OCI-LY7 (cell line): ENCODE data around the gene GALNT10. TPM values are rescaled to one million over a fixed set of nuclear protein-coding genes. Genes with fewer than 3 reads are reported as not detected.
A peak's percentile ranks its signal among the peaks of the same experiment; 100 is the strongest.

ENCODE experiments used
- BruUV-seq: library from RNA; stranded (reverse); fragments of 400-500 nt; replicated peaks from 2 replicates; lab custom pipeline; 2021; lab: Mats Ljungman, UMichigan
- CTCF ChIA-PET: fragments of 300-600 bp; sonication (Branson Sonifier 250); formaldehyde crosslinking; loops from one replicate; lab custom pipeline; 2022; ENCODE audit warnings: antibody characterized with exemption; ENCODE audit not compliant: unreplicated experiment; lab: Charles Lee
- POLR2A ChIA-PET: fragments of 300-600 bp; sonication (Branson Sonifier 250); formaldehyde crosslinking; loops from one replicate; lab custom pipeline; 2022; ENCODE audit warnings: antibody characterized with exemption; lab: Charles Lee
- DNase-seq: peaks from one replicate; pipeline ENCODE4 v3.0.0-alpha.2; 2015; ENCODE audit warnings: low spot score
- H2AFZ ChIP-seq: fragments of 200-600 bp; sonication (generic), shearing (Covaris generic); 2 replicates; pipeline ENCODE4 v1.6.1; 2014; ENCODE audit warnings: mild to moderate bottlenecking, antibody characterized with exemption, low read length, moderate library complexity
- H3K27ac ChIP-seq: fragments of 200-600 bp; sonication (generic); 2 replicates; pipeline ENCODE4 v1.5.1; 2014; ENCODE audit warnings: mixed run types, low read depth, mild to moderate bottlenecking, moderate library complexity, low read length, inconsistent platforms; ENCODE audit not compliant: poor library complexity, severe bottlenecking
- H3K36me3 ChIP-seq: fragments of 200-600 bp; sonication (generic); 2 replicates; pipeline ENCODE4 v1.6.1; 2014; ENCODE audit warnings: mild to moderate bottlenecking, antibody characterized with exemption, low read length, moderate library complexity, mixed read lengths; ENCODE audit not compliant: insufficient read depth
- H3K4me1 ChIP-seq: fragments of 200-600 bp; sonication (generic); 2 replicates; pipeline ENCODE4 v1.5.1; 2014; ENCODE audit warnings: mild to moderate bottlenecking, low read length; ENCODE audit not compliant: insufficient read depth, poor library complexity, severe bottlenecking
- H3K4me2 ChIP-seq: fragments of 200-600 bp; sonication (generic); 2 replicates; pipeline ENCODE4 v1.6.1; 2014; ENCODE audit warnings: mild to moderate bottlenecking, low read length
- H3K4me3 ChIP-seq: fragments of 200-600 bp; sonication (generic); 2 replicates; pipeline ENCODE4 v1.5.1; 2014; ENCODE audit warnings: mild to moderate bottlenecking, low read depth, low read length; ENCODE audit not compliant: poor library complexity, severe bottlenecking
- H3K79me2 ChIP-seq: fragments of 200-600 bp; sonication (generic); 2 replicates; pipeline ENCODE4 v1.6.1; 2016; ENCODE audit warnings: low read depth, mild to moderate bottlenecking, low read length, moderate library complexity, mixed read lengths; ENCODE audit not compliant: insufficient read depth
- H3K9me2 ChIP-seq: fragments of 200-600 bp; sonication (generic); 2 replicates; pipeline ENCODE4 v1.6.1; 2016; ENCODE audit warnings: mild to moderate bottlenecking, low read length, mixed read lengths; ENCODE audit not compliant: insufficient read depth
- H3K9me3 ChIP-seq: fragments of 200-600 bp; sonication (generic); 2 replicates; pipeline ENCODE4 v1.6.1; 2014; ENCODE audit warnings: mild to moderate bottlenecking, mixed run types, low read length, mixed read lengths
- H4K20me1 ChIP-seq: fragments of 200-600 bp; sonication (generic); 2 replicates; pipeline ENCODE4 v1.6.1; 2014; ENCODE audit warnings: mild to moderate bottlenecking, antibody characterized with exemption, low read length, moderate library complexity, mixed read lengths; ENCODE audit not compliant: insufficient read depth
- CTCF ChIP-seq: fragments of 200-600 bp; sonication (generic); conservative IDR thresholded peaks from 2 replicates; pipeline ENCODE4 v1.5.1; 2014; ENCODE audit warnings: mild to moderate bottlenecking, antibody characterized with exemption, low read length, moderate library complexity, mixed read lengths
- EZH2phosphoT487 ChIP-seq: fragments of 200-600 bp; sonication (generic); IDR thresholded peaks from 2 replicates; pipeline ENCODE4 v1.6.1; 2018; ENCODE audit warnings: low read depth, borderline replicate concordance, mild to moderate bottlenecking, mixed run types, antibody characterized with exemption, low read length, moderate library complexity, mixed read lengths
- intact Hi-C: fragments of 100-400 bp; cut with micrococcal nuclease; formaldehyde crosslinking; loops from one replicate; pipeline ENCODE4 v1.10.0; 2022; ENCODE audit not compliant: unreplicated experiment
- total RNA-seq, 2 experiments: library from RNA; depleted of rRNA in 1 of 2; stranded (reverse); fragments of >200 nt in 1 of 2; shearing (Covaris generic) in 1 of 2; gene quantifications; 2 replicates each; pipeline ENCODE4 v1.2.3, GENCODE V29; 2014 to 2022

GALNT10 gene
- total RNA-seq, 2 experiments from 2014 or later = 7.3 to 20.6 TPM

GRCh38 chr5:154442801-154443200 is 252.3 kb downstream of the GALNT10 start:
- H3K4me1 ChIP-seq = peaks cover 12% of the 10 kb centered on the region
- POLR2A ChIA-PET = no interaction called here
- CTCF ChIA-PET = no interaction called here
- no peak for TF ChIP-seq CTCF
- no peak for TF ChIP-seq EZH2phosphoT487
- BruUV-seq = no TSS peak
- intact Hi-C loops = loop anchor here (10.0 kb wide), 1 partner anchor 312 kb away; the partner anchor contains the start of gene LARP1
- no peaks in the 10 kb centered on the region for H3K9me2 ChIP-seq
- peaks cover 14% of the 10 kb centered on the region; the same call in 1 of the 2 replicates for H3K79me2 ChIP-seq
- no peak overlapping the region for H2AFZ ChIP-seq
- H3K27ac ChIP-seq = no peak overlapping the region
- no peak overlapping the region for H3K4me3 ChIP-seq
- H3K9me3 ChIP-seq = no peaks in the 10 kb centered on the region
- no peak for DNase-seq
- H3K36me3 ChIP-seq = peaks cover 49% of the 10 kb centered on the region
- 0 out of 2 replicates have a peak, but pooled peaks cover 9% of the 10 kb centered on the region for H4K20me1 ChIP-seq
- H3K4me2 ChIP-seq = no peak overlapping the region

GRCh38 chr5:154444556-154445421 is 254.3 kb downstream of the GALNT10 start:
- H3K79me2 ChIP-seq = peaks cover 26% of the 10 kb centered on the region; the same call in 1 of the 2 replicates
- peak overlapping the region; percentile 78 for H3K4me3 ChIP-seq
- no peaks in the 10 kb centered on the region for H3K9me2 ChIP-seq
- H3K36me3 ChIP-seq = peaks cover 29% of the 10 kb centered on the region
- H4K20me1 ChIP-seq = peaks cover 26% of the 10 kb centered on the region; the same call in 1 of the 2 replicates
- H2AFZ ChIP-seq = peak overlapping the region; percentile 80
- POLR2A ChIA-PET = interaction anchor here (0.6 to 1.4 kb wide), 3 partner anchors 19 to 239 kb away, joined by 3 to 4 read pairs (median 4); no protein-coding TSS in a partner anchor
- no TSS peak for BruUV-seq
- TF ChIP-seq CTCF = no peak
- no peak for TF ChIP-seq EZH2phosphoT487
- peaks cover 15% of the 10 kb centered on the region for H3K4me1 ChIP-seq
- peak overlapping the region; percentile 18 for H3K27ac ChIP-seq
- peak overlapping the region; percentile 97 for H3K4me2 ChIP-seq
- peak; percentile 28 for DNase-seq
- CTCF ChIA-PET = no interaction called here
- intact Hi-C loops = loop anchor here (1.0 to 10.0 kb wide), 4 partner anchors 254 to 498 kb away; partner anchors contain the start of genes CNOT8, GALNT10, LARP1 and MRPL22
- H3K9me3 ChIP-seq = no peaks in the 10 kb centered on the region
